ENCODE results near the gene QSOX2.

- no peak for TF ChIP-seq CTCF (IDR thresholded peaks at IDR 0.05; ENCODE audit: low read length)
- no peak for TF ChIP-seq EZH2 (optimal IDR thresholded peaks at IDR 0.05; ENCODE audit: low read depth, low read length)
Measured at GRCh38 chr9:136226680-136227407, 18.8 kb downstream of the QSOX2 start.
